OCI-LY1 (cell line): ENCODE data around the gene ZDHHC11.
"Not testable (repeated sequence)": the region's sequence is repeated elsewhere in the genome, so short reads cannot be mapped to it uniquely, and the experiment has no call there.

Experiments used
- CTCF ChIP-seq: fragments of 200-600 bp; sonication (generic), shearing (Covaris generic); IDR thresholded peaks from 2 replicates; pipeline ENCODE4 v1.5.1; 2017; ENCODE audit warnings: mild to moderate bottlenecking, antibody characterized with exemption, low read length, moderate library complexity, mixed read lengths
- EZH2 ChIP-seq: fragments of 200-600 bp; sonication (generic), shearing (Covaris generic); IDR thresholded peaks from 2 replicates; pipeline ENCODE4 v1.8.0; 2017; ENCODE audit warnings: borderline replicate concordance, mixed run types, mild to moderate bottlenecking, antibody characterized with exemption, low read length, moderate library complexity, mixed read lengths

GRCh38 chr5:772931-773330 is 77.9 kb downstream of the ZDHHC11 start:
- TF ChIP-seq CTCF, EZH2: not testable (repeated sequence)
